Neural crest cell (in vitro differentiated cells): ENCODE results near the gene TLN1. TPM values are rescaled to one million over a fixed set of nuclear protein-coding genes. Genes with fewer than 3 reads are reported as not detected.

Experiments used
- DNase-seq: peaks from one replicate; pipeline ENCODE4 v3.0.0; 2021; ENCODE audit warnings: low read depth, mixed read lengths, low spot score
- H3K27ac Mint-ChIP-seq: one replicate; pipeline ENCODE4 v1.8.0; 2021; ENCODE audit warnings: mild to moderate bottlenecking, mixed read lengths; ENCODE audit not compliant: unreplicated experiment
- H3K27me3 Mint-ChIP-seq: 2 replicates; pipeline ENCODE4 v1.8.0; 2021; ENCODE audit warnings: low read depth, mild to moderate bottlenecking, mixed read lengths
- H3K36me3 Mint-ChIP-seq: 2 replicates; pipeline ENCODE4 v1.8.0; 2021; ENCODE audit warnings: low read depth, mild to moderate bottlenecking, mixed read lengths
- H3K4me1 Mint-ChIP-seq: 2 replicates; pipeline ENCODE4 v1.8.0; 2021; ENCODE audit warnings: mixed read lengths
- H3K4me3 Mint-ChIP-seq: one replicate; pipeline ENCODE4 v1.8.0; 2021; ENCODE audit warnings: mild to moderate bottlenecking, mixed read lengths
- H3K9me3 Mint-ChIP-seq: 2 replicates; pipeline ENCODE4 v1.8.0; 2021; ENCODE audit warnings: mixed read lengths
- microRNA-seq: library from miRNA; unstranded; fragments of <30 nt; microRNA quantifications from one replicate; pipeline ENCODE4, GENCODE V29; 2020
- total RNA-seq: library from RNA; stranded (reverse); gene quantifications from 2 replicates; pipeline ENCODE4 v1.2.1, GENCODE V29; 2021
- TF ChIP-seq, protein P1 (sequence below): fragments of 200-600 bp; sonication (generic); conservative IDR thresholded peaks from 2 replicates; pipeline ENCODE4 v1.5.0; 2021; ENCODE audit warnings: antibody characterized with exemption, mild to moderate bottlenecking

Gene TLN1
- total RNA-seq, 1 donor from 2014 or later = 141 TPM

DNA sequence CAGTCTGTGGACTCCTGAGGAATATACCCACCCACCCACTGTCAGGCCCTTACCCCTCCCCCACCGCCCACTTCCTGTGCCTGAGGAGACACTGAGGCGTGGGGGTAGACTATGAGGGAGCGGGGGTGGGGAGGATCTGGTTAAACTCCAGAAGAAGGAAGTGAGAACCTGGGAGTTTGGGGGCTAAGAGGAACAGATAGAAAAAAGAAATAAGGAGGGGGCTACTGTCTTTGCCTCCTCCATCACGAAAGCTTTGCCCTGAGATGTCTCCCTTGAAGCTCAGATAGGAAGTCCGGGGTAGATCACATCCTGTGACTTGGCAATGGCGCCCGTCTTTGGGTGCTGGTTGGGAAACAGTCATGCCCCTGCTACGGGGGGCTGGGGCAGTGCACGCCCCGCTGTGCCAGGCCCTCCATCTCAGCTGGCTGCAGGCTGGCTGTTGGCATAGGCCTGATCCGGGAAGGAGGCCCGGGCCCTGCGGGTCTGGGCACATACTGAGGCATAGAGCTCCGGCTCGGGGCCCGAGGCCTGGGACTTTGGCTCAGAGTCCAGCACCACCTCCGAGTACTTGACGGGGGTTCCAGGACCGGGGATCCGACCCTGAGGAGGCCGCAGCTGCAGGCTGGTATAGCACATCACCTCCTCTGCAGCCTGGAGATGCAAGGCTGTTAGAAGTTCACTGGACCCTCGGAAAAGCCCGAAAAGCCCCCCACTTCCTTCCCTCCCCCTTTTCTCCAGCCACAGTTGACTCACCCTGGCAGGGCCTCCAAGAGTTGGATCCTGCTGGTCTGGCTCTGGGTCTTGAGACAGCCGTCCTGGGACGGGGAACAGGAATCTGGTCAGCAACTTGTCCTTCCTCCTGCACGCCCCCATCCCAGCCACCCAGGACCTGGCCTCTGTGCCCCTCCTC is 82.3 kb downstream of the TLN1 start:
- H3K4me3 Mint-ChIP-seq = peak overlapping the region; percentile 12
- H3K4me1 Mint-ChIP-seq = peaks cover 26% of the 10 kb centered on the region
- H3K27me3 Mint-ChIP-seq = peaks cover 7% of the 10 kb centered on the region
- TF ChIP-seq, protein P1, sequence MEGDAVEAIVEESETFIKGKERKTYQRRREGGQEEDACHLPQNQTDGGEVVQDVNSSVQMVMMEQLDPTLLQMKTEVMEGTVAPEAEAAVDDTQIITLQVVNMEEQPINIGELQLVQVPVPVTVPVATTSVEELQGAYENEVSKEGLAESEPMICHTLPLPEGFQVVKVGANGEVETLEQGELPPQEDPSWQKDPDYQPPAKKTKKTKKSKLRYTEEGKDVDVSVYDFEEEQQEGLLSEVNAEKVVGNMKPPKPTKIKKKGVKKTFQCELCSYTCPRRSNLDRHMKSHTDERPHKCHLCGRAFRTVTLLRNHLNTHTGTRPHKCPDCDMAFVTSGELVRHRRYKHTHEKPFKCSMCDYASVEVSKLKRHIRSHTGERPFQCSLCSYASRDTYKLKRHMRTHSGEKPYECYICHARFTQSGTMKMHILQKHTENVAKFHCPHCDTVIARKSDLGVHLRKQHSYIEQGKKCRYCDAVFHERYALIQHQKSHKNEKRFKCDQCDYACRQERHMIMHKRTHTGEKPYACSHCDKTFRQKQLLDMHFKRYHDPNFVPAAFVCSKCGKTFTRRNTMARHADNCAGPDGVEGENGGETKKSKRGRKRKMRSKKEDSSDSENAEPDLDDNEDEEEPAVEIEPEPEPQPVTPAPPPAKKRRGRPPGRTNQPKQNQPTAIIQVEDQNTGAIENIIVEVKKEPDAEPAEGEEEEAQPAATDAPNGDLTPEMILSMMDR = no peak
- H3K27ac Mint-ChIP-seq = no peak overlapping the region
- H3K36me3 Mint-ChIP-seq = no peaks in the 10 kb centered on the region
- H3K9me3 Mint-ChIP-seq = no peaks in the 10 kb centered on the region
- DNase-seq = no peak

Small RNA genes lying within 50 kb of the gene (microRNA-seq; reads per million reads assigned to microRNA genes)
- gene MIR6852 (not detected), gene MIR6853 (2.4 reads per million)

Other genes starting within 250 kb of the TLN1 start
- 17.4 and 20.1 TPM in 2 replicates for gene RUSC2, start 242.1 kb downstream of the TLN1 start, total RNA-seq
- gene TESK1, start 126.9 kb downstream of the TLN1 start, total RNA-seq = 42.7 and 47.6 TPM in 2 replicates
- 1.4 and 2.0 TPM in 2 replicates for gene CD72, start 113.8 kb downstream of the TLN1 start, total RNA-seq
- 0.33 TPM in 1 of 2 replicates, not detected in the other for gene SIT1, start 81.3 kb downstream of the TLN1 start, total RNA-seq
- 14,026 and 17,379 TPM in 2 replicates for gene RMRP, start 74.2 kb downstream of the TLN1 start, total RNA-seq
- 15.4 and 17.2 TPM in 2 replicates for gene CCDC107, start 73.9 kb downstream of the TLN1 start, total RNA-seq
- 27.2 and 28.0 TPM in 2 replicates for gene ARHGEF39, start 67.0 kb downstream of the TLN1 start, total RNA-seq
- 0.45 and 0.63 TPM in 2 replicates for gene CA9, start 58.3 kb downstream of the TLN1 start, total RNA-seq
- gene TPM2, start 42.3 kb downstream of the TLN1 start, total RNA-seq = 159 and 168 TPM in 2 replicates
- 35.3 and 35.9 TPM in 2 replicates for gene CREB3, start 471 bp upstream of the TLN1 start, total RNA-seq
- 84.9 and 95.9 TPM in 2 replicates for gene GBA2, start 17.0 kb upstream of the TLN1 start, total RNA-seq
- gene RGP1, start 17.1 kb upstream of the TLN1 start, total RNA-seq = 34.7 and 34.9 TPM in 2 replicates
- not detected in 2 replicates for gene MSMP, start 22.1 kb upstream of the TLN1 start, total RNA-seq
- gene NPR2, start 59.4 kb upstream of the TLN1 start, total RNA-seq = 26.9 and 27.6 TPM in 2 replicates
- 1.4 TPM in 2 replicates for gene SPAG8, start 80.1 kb upstream of the TLN1 start, total RNA-seq
- gene HINT2, start 82.8 kb upstream of the TLN1 start, total RNA-seq = 54.1 and 60.1 TPM in 2 replicates
- gene FAM221B, start 96.5 kb upstream of the TLN1 start, total RNA-seq = 0.19 and 0.43 TPM in 2 replicates
- gene TMEM8B, start 97.0 kb upstream of the TLN1 start, total RNA-seq = 23.9 and 26.5 TPM in 2 replicates
- not detected in 2 replicates for gene OR13J1, start 138.2 kb upstream of the TLN1 start, total RNA-seq
- not detected in 2 replicates for gene HRCT1, start 174.0 kb upstream of the TLN1 start, total RNA-seq
- not detected in 2 replicates for gene SPAAR, start 177.3 kb upstream of the TLN1 start, total RNA-seq
- gene OR2S2, start 226.0 kb upstream of the TLN1 start, total RNA-seq = not detected in 2 replicates